IPS-18c (cell line): ENCODE measurements around the gene UBE2QL1.

Experiments used
- H3K4me3 ChIP-seq: 2 replicates; pipeline ENCODE4 v1.7.0; 2013; ENCODE audit warnings: low read depth, mild to moderate bottlenecking, low read length, moderate library complexity; ENCODE audit not compliant: insufficient read depth
- H3K9me3 ChIP-seq: one replicate; pipeline ENCODE4 v1.6.1; 2013; ENCODE audit warnings: mild to moderate bottlenecking, low read length, moderate library complexity; ENCODE audit not compliant: control insufficient read depth, insufficient read depth

UBE2QL1 gene

DNA sequence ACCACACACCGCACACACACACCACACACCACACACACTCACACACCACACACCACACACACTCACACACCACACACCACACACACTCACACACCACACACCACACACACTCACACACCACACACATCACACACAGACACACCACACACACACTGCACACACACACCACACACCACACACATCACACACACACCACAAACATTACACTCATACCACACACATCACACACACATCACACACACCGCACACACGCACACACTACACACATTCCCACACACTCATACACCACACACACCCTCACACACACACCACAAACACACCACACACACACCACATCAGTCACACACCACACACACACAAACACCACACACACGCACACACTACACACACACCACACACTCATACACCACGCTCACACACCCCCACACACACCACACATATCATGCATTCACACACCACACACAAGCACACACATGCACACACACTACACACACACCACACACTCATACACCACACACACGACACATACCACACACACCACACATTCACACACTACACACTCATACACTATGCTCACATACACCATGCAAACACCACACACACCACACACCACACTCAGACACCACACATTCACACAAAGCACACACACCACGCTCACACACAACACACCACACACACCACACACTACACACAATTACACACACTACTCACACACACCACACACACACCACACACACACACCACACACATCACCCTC is 1.1 kb upstream of the UBE2QL1 start:
- no peaks in the 10 kb centered on the region for H3K9me3 ChIP-seq
- H3K4me3 ChIP-seq, result no peak overlapping the region

DNA sequence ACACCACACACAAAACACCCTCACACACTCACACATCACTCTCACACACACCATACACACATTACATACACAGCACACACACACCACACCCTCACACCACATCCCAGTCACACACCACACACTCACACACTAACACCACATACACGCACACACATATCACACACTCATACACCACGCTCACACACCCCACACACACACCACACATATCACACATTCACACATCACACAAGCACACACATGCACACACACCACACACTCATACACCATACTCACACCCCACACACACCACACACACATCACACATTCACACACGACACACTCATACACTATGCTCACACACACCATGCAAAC is 543 bp upstream of the UBE2QL1 start:
- H3K4me3 ChIP-seq, result peak overlapping the region; percentile 41; the same call in 1 of the 2 replicates
- H3K9me3 ChIP-seq, result no peaks in the 10 kb centered on the region

GRCh38 chr5:6449465-6450158 is 953 bp downstream of the UBE2QL1 start:
- peak overlapping the region; percentile 64; the same call in 1 of the 2 replicates for H3K4me3 ChIP-seq
- no peaks in the 10 kb centered on the region for H3K9me3 ChIP-seq

DNA sequence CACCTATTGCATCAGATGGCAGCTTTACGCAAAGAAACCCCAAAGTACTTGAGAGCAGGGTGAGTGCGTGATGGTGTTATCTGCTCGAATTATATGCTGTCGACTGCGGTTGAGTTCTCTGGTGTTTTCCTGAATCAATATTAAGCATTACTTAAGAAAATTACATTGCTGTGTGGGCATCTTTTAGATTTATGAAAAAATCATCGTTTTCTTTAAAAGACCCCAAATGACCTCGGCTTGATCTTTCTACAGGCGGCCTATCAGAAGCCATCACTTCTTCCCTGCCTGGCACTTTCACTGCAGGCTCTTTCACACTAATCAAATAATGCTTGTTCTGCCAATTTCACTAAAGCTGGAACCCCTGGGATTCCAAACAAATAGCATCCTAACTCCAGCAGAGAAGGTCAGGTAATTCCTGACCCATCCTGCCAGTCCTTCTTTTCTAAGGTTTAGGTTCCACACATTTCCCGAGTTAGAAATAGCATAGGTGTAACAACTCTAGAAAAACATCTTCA is 1.7 kb downstream of the UBE2QL1 start:
- peak overlapping the region; percentile 24; the same call in 1 of the 2 replicates for H3K4me3 ChIP-seq
- no peaks in the 10 kb centered on the region for H3K9me3 ChIP-seq

- no peak overlapping the region for H3K4me3 ChIP-seq
- no peaks in the 10 kb centered on the region for H3K9me3 ChIP-seq
These were observed 4.2 kb downstream of the UBE2QL1 start for GRCh38 chr5:6452622-6453504.

DNA sequence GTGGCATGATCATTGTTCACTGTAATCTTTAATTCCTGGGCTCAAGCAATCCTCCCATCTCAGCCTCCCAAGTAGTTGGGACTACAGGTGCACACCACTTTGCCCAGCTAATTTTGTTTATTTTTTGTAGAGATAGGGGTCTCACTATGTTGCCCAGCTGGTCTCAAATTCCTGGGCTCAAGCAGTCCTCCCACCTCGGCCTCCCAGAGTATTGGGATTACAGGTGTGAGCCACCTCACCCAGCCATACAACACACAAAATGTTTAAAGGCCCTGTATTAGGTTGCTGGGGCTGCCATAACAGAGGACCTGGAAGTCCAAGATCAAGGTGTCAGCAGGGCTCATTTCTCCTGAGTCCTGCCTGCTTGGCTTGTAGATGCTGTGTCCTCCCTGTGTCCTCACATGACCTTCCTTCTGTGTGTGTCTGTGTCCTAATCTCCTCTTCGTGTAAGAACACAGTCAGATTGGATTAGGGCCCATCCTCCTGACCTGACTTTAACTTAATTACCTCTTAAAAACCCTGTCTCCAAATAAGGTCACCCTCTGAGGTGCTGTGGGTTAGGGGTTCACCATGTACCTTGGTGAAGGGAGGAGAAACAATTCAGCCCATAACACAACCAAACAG is 5.4 kb downstream of the UBE2QL1 start:
- H3K9me3 ChIP-seq, result no peaks in the 10 kb centered on the region
- H3K4me3 ChIP-seq, result no peak overlapping the region

- no peak overlapping the region for H3K4me3 ChIP-seq
- no peaks in the 10 kb centered on the region for H3K9me3 ChIP-seq
These were observed 6.0 kb downstream of the UBE2QL1 start for GRCh38 chr5:6454628-6455053.

- Histone ChIP-seq H3K9me3 (peaks cover 2% of the 10 kb centered on the region), H3K4me3 (no peak overlapping the region)
These were observed 7.0 kb downstream of the UBE2QL1 start for GRCh38 chr5:6455571-6456200.

GRCh38 chr5:6456766-6457370 is 8.2 kb downstream of the UBE2QL1 start:
- H3K9me3 ChIP-seq, result peaks cover 2% of the 10 kb centered on the region
- no peak overlapping the region for H3K4me3 ChIP-seq

- Histone ChIP-seq H3K4me3 (no peak overlapping the region), H3K9me3 (peaks cover 2% of the 10 kb centered on the region)
These were observed 8.9 kb downstream of the UBE2QL1 start for GRCh38 chr5:6457592-6457991.

DNA sequence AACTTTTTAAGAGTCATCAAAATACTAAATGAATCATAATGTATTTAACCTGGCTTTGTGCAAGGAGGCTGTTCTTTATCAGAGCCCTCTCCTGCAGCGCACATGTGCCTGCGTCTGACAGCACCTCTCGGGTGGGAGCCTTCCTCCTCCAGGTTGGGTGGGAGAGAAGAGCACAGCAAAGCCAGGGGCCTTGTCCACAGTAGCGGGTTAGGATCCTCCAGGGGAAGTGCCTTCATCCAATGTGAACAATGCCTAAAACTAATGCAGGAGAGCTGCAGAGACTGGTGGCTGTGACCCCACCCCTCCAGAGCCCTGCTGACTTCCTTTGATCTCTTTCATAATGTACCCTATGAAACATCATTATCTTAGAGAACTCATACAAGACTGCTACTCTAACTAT is 10.2 kb downstream of the UBE2QL1 start:
- Histone ChIP-seq H3K9me3 (peaks cover 2% of the 10 kb centered on the region), H3K4me3 (no peak overlapping the region)

DNA sequence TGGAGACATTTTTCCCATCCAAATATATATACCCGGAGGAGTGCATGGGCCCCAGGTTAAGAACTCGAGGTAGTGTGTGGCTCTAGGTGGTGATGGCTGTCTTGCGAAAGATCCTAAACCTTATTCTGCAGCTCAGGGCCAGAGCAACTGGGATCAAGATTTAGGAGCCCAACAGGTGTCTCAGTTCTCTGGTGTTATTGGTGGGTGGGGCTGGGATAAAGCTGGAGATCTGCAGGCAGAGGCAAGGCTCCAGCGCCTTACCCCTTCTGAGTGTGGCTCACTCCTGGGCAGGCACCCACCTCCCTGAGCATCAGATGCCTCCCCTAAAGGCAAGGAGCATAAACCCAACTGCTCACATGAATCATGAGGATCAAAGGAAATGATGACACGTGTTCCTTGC is 11.2 kb downstream of the UBE2QL1 start:
- Histone ChIP-seq H3K9me3 (peaks cover 2% of the 10 kb centered on the region), H3K4me3 (no peak overlapping the region)

- peaks cover 2% of the 10 kb centered on the region for H3K9me3 ChIP-seq
- H3K4me3 ChIP-seq, result no peak overlapping the region
These were observed 12.3 kb downstream of the UBE2QL1 start for GRCh38 chr5:6461006-6461405.

DNA sequence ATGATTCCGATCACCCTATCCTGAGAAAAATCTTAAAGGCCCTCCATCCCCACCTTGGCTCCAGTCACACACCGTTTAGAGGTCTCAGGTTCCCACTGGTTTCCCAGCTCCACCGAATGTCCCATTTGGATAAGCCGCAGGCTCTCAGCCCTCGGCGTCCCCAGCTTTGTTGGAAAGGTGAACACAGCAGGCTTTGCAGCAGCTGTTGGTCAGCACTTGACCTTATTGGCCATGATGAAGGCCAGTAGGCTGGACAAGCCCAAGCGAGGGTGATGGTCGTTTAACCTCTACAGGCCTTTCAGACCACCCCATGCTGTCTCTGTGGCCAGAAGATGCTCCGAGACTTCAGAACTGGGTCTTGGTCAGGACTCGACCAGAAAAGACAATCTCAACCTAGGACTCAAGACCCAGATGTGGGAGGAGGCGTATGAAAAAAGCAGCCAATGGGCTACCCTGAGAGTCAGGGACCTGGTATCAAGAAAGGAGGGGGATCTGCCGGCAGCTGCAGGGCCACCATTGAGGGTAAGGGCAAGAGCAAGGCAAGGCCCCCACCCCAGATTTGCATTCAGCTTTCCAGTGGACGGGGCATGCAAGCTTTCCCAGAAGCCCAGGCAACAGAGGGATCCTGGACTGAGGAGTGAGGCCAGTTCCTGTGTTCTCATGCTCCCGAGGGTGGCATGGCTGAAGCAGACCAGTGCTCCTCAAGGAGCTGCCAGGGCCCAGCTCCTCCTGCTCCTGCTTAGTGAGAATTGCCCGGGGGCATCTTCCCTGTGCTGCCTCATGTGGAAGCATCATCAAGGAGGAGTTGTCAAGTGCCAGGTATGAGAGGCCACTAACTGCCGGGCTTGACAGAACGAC is 13.4 kb downstream of the UBE2QL1 start:
- Histone ChIP-seq H3K9me3 (peaks cover 2% of the 10 kb centered on the region), H3K4me3 (no peak overlapping the region)

GRCh38 chr5:6462671-6463070 is 14.0 kb downstream of the UBE2QL1 start:
- H3K9me3 ChIP-seq, result peaks cover 4% of the 10 kb centered on the region
- no peak overlapping the region for H3K4me3 ChIP-seq

DNA sequence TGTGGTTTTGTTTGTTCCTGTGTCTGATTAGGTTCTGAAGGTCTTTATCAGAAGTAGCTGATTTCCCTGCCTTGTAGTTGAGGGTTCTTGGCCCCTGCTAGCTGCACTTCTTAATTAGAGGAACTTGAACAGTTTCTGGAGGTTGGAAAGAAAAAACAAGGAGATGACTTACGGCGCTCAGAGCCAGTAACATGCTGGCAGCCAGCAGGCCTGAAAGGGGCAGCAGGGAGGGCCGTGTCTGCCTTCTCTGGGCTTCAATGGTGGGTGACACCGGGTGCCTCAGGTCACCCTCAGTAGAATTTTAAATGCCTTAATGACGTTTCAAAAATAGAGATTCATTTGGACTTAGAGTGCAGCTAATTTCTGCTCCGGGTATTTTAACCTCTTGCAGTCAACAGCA is 15.8 kb downstream of the UBE2QL1 start:
- no peak overlapping the region for H3K4me3 ChIP-seq
- H3K9me3 ChIP-seq, result peaks cover 4% of the 10 kb centered on the region
